Upper lobe of left lung (tissue), 6 donors: Measurements from ENCODE around the gene GLO1. TPM values are rescaled to one million over a fixed set of nuclear protein-coding genes. Genes with fewer than 3 reads are reported as not detected.

Experiments used
- ATAC-seq, 2 donors: fragments of 200-7000 bp; cut with Tn5 transposase; one replicate each; pipeline ENCODE4 v1.9.1; 2022; ENCODE audit warnings: mild to moderate bottlenecking in 2 of 2, moderate library complexity in 2 of 2; ENCODE audit not compliant: low FRiP score in 2 of 2
- DNase-seq, 2 donors: peaks; one replicate each; pipeline ENCODE4 v3.0.0-alpha.2; 2019 to 2020
- H3K27ac ChIP-seq, 4 donors: fragments of 200-600 bp; sonication (generic); one replicate each; pipeline ENCODE4 v1.5.1; 2016 to 2019
- H3K27me3 ChIP-seq, 4 donors: fragments of 200-600 bp; sonication (generic); one replicate each; pipeline ENCODE4 v1.5.1; 2017 to 2019
- H3K36me3 ChIP-seq, 4 donors: fragments of 200-600 bp; sonication (generic); one replicate each; pipeline ENCODE4 v1.5.1; 2016 to 2019
- H3K4me1 ChIP-seq, 4 donors: fragments of 200-600 bp; sonication (generic); one replicate each; pipeline ENCODE4 v1.5.1; 2018 to 2019
- H3K4me3 ChIP-seq, 4 donors: fragments of 200-600 bp; sonication (generic); one replicate each; pipeline ENCODE4 v1.5.1; 2017 to 2019; ENCODE audit warnings: mild to moderate bottlenecking in 2 of 4, moderate library complexity in 1 of 4
- H3K9me3 ChIP-seq, 4 donors: fragments of 200-600 bp; sonication (generic); one replicate each; pipeline ENCODE4 v1.5.1; 2018 to 2019
- CTCF ChIP-seq, 6 experiments: fragments of 450-650 bp in 4 of 6; fragments of 200-600 bp in 2 of 6; sonication (generic) in 2 of 6; IDR thresholded peaks; one replicate each; pipeline ENCODE4 v1.5.1; 2016 to 2019; ENCODE audit warnings: antibody characterized with exemption in 6 of 6
- EP300 ChIP-seq, 4 donors: sonication (generic); formaldehyde crosslinking; IDR thresholded peaks; one replicate each; pipeline ENCODE4 v1.5.1; 2017; ENCODE audit warnings: antibody characterized with exemption in 4 of 4, control low read depth in 2 of 4
- POLR2A ChIP-seq, 4 donors: fragments of 450-650 bp; IDR thresholded peaks; one replicate each; pipeline ENCODE4 v1.5.1; 2016 to 2017; ENCODE audit warnings: antibody characterized with exemption in 4 of 4, mild to moderate bottlenecking in 2 of 4
- POLR2AphosphoS5 ChIP-seq, 2 donors: sonication (generic); formaldehyde crosslinking; IDR thresholded peaks; one replicate each; pipeline ENCODE4 v1.5.1; 2017; ENCODE audit warnings: antibody characterized with exemption in 2 of 2
- WGBS, 2 donors: methylation state at CpG; one replicate each; pipeline ENCODE4 v1.1.5; 2017 to 2018; 5-methylcytosine and 5-hydroxymethylcytosine counted together
- total RNA-seq, 6 donors: library from RNA; depleted of rRNA in 4 of 6; stranded (reverse); fragments of >200 nt in 4 of 6; gene quantifications; one replicate each; pipeline versions ENCODE4 v1.1.0 to v1.2.1, GENCODE V29; 2016 to 2021
- donor health status: DM: no; HTN: no; CAD: no; lungs with moderate emphysema.
- donor health status: DM: no; HTN: yes; CAD: no; lungs with severe emphysema.

GLO1 gene
- total RNA-seq, 6 donors from 2014 or later, result 25.1 to 111 (median 74.6) TPM

DNA sequence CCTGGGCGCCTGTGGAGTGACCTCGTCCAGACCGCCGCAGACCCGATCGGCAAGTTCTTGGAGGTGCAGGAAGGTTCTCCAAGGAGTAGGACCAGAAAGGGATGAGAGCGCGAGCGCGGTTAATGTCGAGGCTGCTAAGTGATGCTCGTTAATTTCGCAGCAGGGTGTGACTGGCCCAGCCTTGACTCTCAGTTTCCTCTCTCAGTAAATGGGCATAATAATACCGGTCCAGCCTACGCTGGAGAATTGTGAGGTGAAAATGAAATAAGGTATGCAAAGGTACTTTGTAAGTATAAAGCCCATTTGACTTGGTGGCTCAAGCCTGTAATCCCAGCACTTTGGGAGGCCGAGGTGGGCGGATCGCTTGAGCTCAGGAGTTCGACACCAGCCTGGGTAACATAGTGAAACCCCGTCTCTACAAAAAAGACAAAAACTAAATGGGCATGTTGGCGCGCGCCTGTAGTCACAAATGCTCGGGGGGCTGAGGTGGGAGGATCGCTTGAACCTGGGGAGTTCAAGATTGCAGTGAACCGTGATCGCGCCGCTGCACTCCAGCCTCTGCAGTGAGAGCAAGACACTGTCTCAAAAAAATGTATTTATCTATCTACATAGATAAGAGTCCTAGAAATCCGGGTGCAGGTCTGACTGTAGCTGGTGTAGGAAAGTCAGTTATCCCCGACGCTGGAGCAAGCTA is 62.6 kb downstream of the GLO1 start:
- peak overlapping the region; percentile 42 to 92 (median 75) for H3K4me3 ChIP-seq
- ATAC-seq, result no peak
- no peak for DNase-seq
- no peaks in the 10 kb centered on the region for H3K9me3 ChIP-seq
- H3K36me3 ChIP-seq, result no peaks in the 10 kb centered on the region
- no peaks in the 10 kb centered on the region for H3K27me3 ChIP-seq
- TF ChIP-seq EP300 (IDR thresholded peaks at IDR 0.05) (no peak), POLR2A (IDR thresholded peaks at IDR 0.05) (no peak), POLR2AphosphoS5 (IDR thresholded peaks at IDR 0.05) (no peak), CTCF (IDR thresholded peaks at IDR 0.05) (no peak)
- WGBS, 2 donors, result 12 to 19% methylated on average over 21 to 31 of the region's 32 CpGs
- peaks cover 9 to 37% (median 20%) of the 10 kb centered on the region in 4 donors for H3K4me1 ChIP-seq
- H3K27ac ChIP-seq, result peak overlapping the region; percentile 92 to 96 (median 92)

- H3K9me3 ChIP-seq, result no peaks in the 10 kb centered on the region
- TF ChIP-seq POLR2A (IDR thresholded peaks at IDR 0.05) (peak in 3 of 4 donors; percentile 53 to 84 (median 56)), POLR2AphosphoS5 (IDR thresholded peaks at IDR 0.05) (peak; percentile 63 to 80), EP300 (IDR thresholded peaks at IDR 0.05) (no peak), CTCF (IDR thresholded peaks at IDR 0.05) (no peak)
- WGBS, 2 donors, result 1% methylated on average over 15 of the region's 82 CpGs; no CpG with 5 or more reads in 1 of the 2 donors
Observed at GRCh38 chr6:38639498-38640215, 63.3 kb downstream of the GLO1 start, which contains the start of gene BTBD9. BTBD9 (minus strand) TSS chr6:38639929.

DNA sequence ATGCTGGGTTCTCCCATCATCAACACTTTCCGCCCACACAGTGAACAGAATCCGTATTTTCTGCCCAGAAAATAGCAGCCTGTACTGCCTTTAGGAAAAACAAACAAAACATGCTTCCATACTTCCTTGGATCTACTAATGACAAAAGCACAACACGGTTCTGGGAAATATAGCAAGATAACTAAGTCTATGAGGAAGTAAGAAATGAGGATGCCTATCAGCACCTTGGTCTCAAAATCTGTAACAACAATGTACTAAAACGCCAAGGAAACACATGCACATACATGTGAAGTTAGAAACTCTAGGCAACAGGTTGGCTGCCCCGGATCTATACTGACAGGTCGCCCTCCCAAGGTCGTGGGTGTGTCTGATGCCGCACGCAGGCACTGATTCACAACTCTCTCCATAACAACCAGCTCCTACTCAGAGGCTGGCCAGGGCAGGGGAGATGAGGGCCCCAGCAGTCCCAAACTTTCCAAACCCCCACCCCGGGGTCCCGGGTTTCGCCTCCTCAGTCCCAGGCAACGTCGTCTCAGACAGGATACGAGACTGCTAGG is 63.9 kb downstream of the GLO1 start:
- TF ChIP-seq EP300 (IDR thresholded peaks at IDR 0.05), result no peak
- TF ChIP-seq POLR2A (IDR thresholded peaks at IDR 0.05), result no peak
- no peak for TF ChIP-seq CTCF (IDR thresholded peaks at IDR 0.05)
- TF ChIP-seq POLR2AphosphoS5 (IDR thresholded peaks at IDR 0.05), result no peak
- Histone ChIP-seq H3K27ac (peak overlapping the region; percentile 92 to 96 (median 92)), H3K27me3 (no peaks in the 10 kb centered on the region), H3K9me3 (no peaks in the 10 kb centered on the region), H3K36me3 (no peaks in the 10 kb centered on the region), H3K4me3 (peak overlapping the region; percentile 50 to 92 (median 75)), H3K4me1 (peaks cover 9 to 37% (median 23%) of the 10 kb centered on the region in 4 donors)
- DNase-seq (peak in 1 of 2 donors; percentile 58), ATAC-seq (peak; percentile 63 to 77)
- WGBS, 2 donors, result 7 to 10% methylated on average over 7 to 15 of the region's 15 CpGs

More at GRCh38 chr6:38639498-38640215, 63.3 kb downstream of the GLO1 start, which contains the start of gene BTBD9:
- H3K27ac ChIP-seq, result peak within 1 kb of the TSS; percentile 92 to 96 (median 92)
- DNase-seq (peak; percentile 83 to 98), ATAC-seq (peak; percentile 90 to 97)
- H3K4me1 ChIP-seq, result peaks cover 9 to 33% (median 18%) of the 10 kb centered on the region in 4 donors
- H3K27me3 ChIP-seq, result no peaks in the 10 kb centered on the region
- no peaks in the 10 kb centered on the region for H3K36me3 ChIP-seq
- H3K4me3 ChIP-seq, result peak within 1 kb of the TSS; percentile 50 to 92 (median 75)

DNA sequence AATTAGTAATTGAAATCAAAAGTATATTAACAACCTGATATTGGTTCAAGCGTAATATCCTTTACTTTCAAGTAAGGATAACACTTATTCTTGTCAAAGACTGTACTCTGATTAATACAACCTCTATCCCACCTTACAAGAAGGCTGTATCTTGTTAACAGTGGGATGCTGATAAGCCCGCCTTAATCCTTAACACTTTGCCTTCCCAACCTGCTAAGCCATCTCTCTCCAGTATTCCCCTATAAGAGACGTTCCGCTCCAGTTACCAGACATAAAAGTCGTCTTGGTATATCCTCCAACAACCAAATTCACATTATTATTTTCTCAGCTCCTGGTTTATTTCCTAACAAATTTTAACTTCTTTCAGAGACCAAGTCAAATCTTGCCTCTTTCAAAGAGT is 65.2 kb downstream of the GLO1 start:
- H3K27me3 ChIP-seq, result no peaks in the 10 kb centered on the region
- H3K27ac ChIP-seq, result peak overlapping the region in 1 of 4 donors; percentile 92
- DNase-seq (no peak), ATAC-seq (no peak)
- H3K4me1 ChIP-seq, result peaks cover 9 to 41% (median 26%) of the 10 kb centered on the region in 4 donors
- TF ChIP-seq POLR2A (IDR thresholded peaks at IDR 0.05) (no peak), EP300 (IDR thresholded peaks at IDR 0.05) (no peak), CTCF (IDR thresholded peaks at IDR 0.05) (no peak), POLR2AphosphoS5 (IDR thresholded peaks at IDR 0.05) (no peak)
- H3K36me3 ChIP-seq, result no peaks in the 10 kb centered on the region
- 87 to 90% methylated on average over 5 of the region's 5 CpGs for WGBS, 2 donors
- peak overlapping the region in 1 of 4 donors; percentile 92 for H3K4me3 ChIP-seq
- no peaks in the 10 kb centered on the region for H3K9me3 ChIP-seq
